GM21423 (cell line): ENCODE results near the gene TENT5A.
"Not testable (repeated sequence)": the region's sequence is repeated elsewhere in the genome, so short reads cannot be mapped to it uniquely, and the experiment has no call there.

ENCODE experiments used
- ATAC-seq: cut with Tn5 transposase; IDR thresholded peaks from one replicate; pipeline ENCODE4 v1.9.1; 2021; ENCODE audit warnings: mild to moderate bottlenecking, moderate library complexity; ENCODE audit not compliant: unreplicated experiment

Gene TENT5A

GRCh38 chr6:81752084-81752920 lies at the start of gene TENT5A:
TSS of gene TENT5A (minus strand) at chr6:81752681. CDS start at chr6:81752141, 540 bp downstream.
- peak; percentile 73 for ATAC-seq

GRCh38 chr6:81801489-81801888 lies 49.0 kb upstream of the TENT5A start:
- no peak for ATAC-seq

GRCh38 chr6:81800666-81801065 lies 48.2 kb upstream of the TENT5A start:
- no peak for ATAC-seq

GRCh38 chr6:81799323-81799722 lies 46.8 kb upstream of the TENT5A start:
- ATAC-seq = no peak

- ATAC-seq = no peak
Measured at GRCh38 chr6:81797591-81797990, 45.1 kb upstream of the TENT5A start.

GRCh38 chr6:81795890-81796289 lies 43.4 kb upstream of the TENT5A start:
- no peak for ATAC-seq

- no peak for ATAC-seq
Measured at GRCh38 chr6:81793821-81794475, 41.5 kb upstream of the TENT5A start.

GRCh38 chr6:81792826-81793225 lies 40.3 kb upstream of the TENT5A start:
- ATAC-seq = no peak

- no peak for ATAC-seq
Measured at GRCh38 chr6:81791756-81792155, 39.3 kb upstream of the TENT5A start.

- ATAC-seq = no peak
Measured at GRCh38 chr6:81790034-81790433, 37.6 kb upstream of the TENT5A start.

GRCh38 chr6:81789291-81789690 lies 36.8 kb upstream of the TENT5A start:
- no peak for ATAC-seq

- no peak for ATAC-seq
Measured at GRCh38 chr6:81788748-81789147, 36.3 kb upstream of the TENT5A start.

- no peak for ATAC-seq
Measured at GRCh38 chr6:81787313-81788068, 35.0 kb upstream of the TENT5A start.

- ATAC-seq = no peak
Measured at GRCh38 chr6:81786150-81786549, 33.7 kb upstream of the TENT5A start.

- no peak for ATAC-seq
Measured at GRCh38 chr6:81785377-81785776, 32.9 kb upstream of the TENT5A start.

- no peak for ATAC-seq
Measured at GRCh38 chr6:81783893-81784292, 31.4 kb upstream of the TENT5A start.

- no peak for ATAC-seq
Measured at GRCh38 chr6:81781624-81782023, 29.1 kb upstream of the TENT5A start.

- ATAC-seq = no peak
Measured at GRCh38 chr6:81777586-81778268, 25.2 kb upstream of the TENT5A start.

GRCh38 chr6:81776219-81776618 lies 23.7 kb upstream of the TENT5A start:
- ATAC-seq = not testable (repeated sequence)

- no peak for ATAC-seq
Measured at GRCh38 chr6:81774542-81774941, 22.1 kb upstream of the TENT5A start.

- no peak for ATAC-seq
Measured at GRCh38 chr6:81773887-81774286, 21.4 kb upstream of the TENT5A start.
